Left forelimb (tissue), 1 donor: ENCODE results near the gene TMOD1.
"Not testable (repeated sequence)": the region's sequence is repeated elsewhere in the genome, so short reads cannot be mapped to it uniquely, and the experiment has no call there.

Experiments used
- DNase-seq: peaks from one replicate; pipeline ENCODE4 v3.0.0-alpha.2; 2018; ENCODE audit warnings: low spot score

The TMOD1 gene

DNA sequence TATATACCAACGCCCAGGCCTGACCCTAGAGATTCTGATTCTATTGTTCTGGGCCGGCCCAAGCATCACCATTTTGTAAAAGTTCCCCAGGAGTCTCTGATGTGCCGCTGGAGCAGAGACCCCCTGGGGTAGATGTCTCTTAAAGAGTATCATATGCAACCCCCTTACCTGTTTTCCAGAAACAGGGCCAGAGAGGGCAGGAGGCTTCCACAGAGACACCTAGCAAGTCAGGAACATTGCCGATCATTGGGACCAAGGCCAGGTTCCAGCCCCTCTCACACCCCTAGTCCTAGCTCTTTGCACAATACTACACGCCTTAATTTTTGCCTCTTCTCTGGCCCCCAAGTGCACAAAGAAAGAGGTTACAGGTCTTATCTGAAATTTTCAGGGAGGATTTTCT is 63.8 kb downstream of the TMOD1 start:
- no peak for DNase-seq

DNA sequence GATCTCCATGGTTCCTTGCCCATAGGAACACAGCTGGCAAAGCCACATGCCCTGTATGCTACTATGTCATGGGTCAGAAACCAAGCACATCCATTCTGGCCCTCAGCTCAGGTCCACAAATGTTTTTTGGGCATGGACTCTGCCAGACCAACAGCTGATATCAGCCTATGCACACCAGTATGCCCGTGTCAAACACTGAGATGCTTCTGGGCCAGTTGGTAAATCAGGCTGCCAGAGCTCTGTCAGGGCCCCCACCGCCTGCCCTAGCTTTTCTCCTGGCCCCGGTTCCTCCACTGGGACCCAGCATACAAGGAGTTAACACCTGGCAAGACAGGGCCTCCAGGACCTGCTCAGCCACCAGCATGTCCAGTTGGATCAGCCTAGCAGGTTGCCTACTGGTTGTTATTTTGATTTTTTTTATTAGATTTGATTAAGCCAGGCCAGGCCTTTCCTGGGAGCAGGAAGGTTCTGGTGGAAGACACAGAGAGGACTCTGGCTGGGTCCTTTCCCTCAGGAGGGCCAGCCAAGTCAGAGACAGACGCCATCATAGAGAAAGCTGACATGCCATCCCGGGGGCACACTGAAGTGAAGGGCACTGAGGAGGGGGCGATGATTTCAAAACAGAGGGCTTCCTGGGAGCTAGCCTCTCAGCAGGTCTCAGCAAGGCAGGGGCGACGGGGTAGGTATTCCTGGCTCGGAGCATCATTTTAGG is 65.9 kb downstream of the TMOD1 start:
- DNase-seq = peak; percentile 47

DNA sequence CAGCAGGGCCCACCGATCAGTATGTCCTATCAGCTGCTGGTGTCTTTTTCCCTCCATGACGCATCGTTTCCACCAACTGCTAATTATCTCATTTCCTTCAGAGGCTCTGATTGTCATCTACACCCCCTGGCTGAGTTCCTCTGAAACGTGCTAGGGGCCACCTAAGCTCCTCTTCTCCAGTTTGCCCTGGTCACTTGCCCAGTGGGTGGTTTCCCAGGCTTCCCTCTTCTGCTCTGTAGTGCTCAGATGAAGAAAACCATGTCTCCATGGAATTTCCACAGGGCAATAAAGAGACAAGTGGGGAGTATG is 66.4 kb downstream of the TMOD1 start:
- no peak for DNase-seq

- peak; percentile 46 for DNase-seq
These were observed 67.2 kb downstream of the TMOD1 start for GRCh38 chr9:97568461-97569275.

- DNase-seq = peak; percentile 66
These were observed 69.4 kb downstream of the TMOD1 start for GRCh38 chr9:97570899-97571298.

DNA sequence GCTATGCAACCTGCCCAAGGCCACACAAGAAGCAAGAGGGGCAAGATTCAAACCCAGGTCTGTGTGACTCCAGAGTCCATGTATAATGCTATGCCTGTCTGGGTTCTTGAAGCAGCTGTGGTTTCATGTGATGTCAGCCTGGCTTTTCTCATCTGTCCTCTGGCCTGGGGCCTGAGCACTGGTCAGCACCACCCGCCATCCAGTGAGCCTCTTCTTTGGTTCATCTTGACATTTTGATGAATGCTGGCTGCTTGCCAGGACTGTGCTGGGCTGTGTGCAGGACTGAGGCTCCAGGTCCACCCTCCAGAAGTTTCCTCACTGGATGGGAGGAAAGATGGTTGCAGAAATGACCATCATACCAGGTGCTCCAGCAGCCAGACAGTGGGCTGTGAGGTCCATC is 70.2 kb downstream of the TMOD1 start:
- peak; percentile 60 for DNase-seq

GRCh38 chr9:97572196-97572891 is 70.9 kb downstream of the TMOD1 start:
- DNase-seq = peak; percentile 40

DNA sequence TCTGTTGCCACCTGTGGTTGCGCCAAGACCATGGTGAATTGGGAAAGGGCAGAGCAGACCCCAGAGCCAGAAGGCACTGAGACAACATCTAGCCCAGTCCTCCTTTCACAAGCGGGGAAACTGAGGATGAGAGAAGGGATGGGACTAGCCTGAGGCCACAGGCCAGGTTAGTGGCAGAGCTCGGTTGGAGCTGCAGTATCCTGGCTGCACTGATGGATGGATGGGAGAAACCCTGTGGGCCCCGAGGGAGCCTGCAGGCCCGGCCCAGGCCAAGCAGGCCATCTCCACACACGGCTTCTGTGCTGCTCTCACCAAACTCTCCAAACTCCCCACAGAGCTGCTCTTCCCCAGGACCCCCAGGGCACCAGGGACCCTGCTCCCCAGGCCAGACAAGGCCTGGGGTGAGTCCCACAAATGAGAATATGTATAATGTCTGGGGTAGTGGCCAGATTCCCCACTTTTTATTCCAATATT is 71.5 kb downstream of the TMOD1 start:
- DNase-seq = peak; percentile 37

DNA sequence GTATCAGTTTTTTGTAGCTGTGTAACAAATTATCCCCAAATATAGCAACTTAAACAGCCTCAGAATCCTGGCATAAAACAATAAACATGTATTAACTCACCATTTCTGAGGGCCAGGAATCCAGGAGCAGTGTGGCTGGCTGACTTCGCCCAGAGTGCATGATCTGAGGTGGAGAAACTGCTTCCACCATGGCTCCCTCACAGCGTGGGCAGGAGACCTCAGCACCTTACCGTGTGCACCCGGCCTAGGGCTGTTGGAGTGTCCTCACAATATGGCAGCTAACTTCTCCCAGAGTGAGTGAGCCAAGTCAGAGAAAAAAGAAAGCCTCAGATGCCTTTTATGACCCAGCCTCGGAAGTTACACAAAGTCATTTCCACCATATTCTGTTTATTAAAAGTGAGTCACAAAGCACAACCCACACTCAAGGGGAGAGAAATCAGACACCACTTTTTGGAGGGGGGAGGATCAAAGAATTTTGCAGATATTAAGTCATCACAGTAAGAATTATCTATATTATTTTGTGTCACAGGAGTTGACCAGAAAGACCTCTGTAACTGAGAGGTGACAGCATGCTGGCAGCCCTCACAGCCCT is 72.1 kb downstream of the TMOD1 start:
- peak; percentile 14 for DNase-seq

DNA sequence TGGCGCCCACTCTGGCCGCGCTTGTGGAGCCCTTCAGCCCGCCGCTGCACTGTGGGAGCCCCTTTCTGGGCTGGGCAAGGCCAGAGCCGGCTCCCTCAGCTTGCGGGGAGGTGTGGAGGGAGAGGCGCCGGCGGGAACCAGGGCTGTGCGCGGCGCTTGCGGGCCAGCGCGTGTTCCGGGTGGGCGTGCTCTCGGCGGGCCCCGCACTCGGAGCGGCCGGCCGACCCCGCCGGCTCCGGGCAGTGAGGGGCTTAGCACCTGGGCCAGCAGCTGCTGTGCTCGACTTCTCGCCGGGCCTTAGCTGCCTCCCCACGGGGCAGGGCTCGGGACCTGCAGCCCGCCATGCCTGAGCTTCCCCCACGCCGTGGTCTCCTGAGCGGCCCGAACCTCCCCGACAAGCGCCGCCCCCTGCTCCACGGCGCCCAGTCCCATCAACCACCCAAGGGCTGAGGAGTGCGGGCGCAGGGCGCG is 72.7 kb downstream of the TMOD1 start:
- DNase-seq = peak; percentile 30

GRCh38 chr9:97574921-97575672 is 73.6 kb downstream of the TMOD1 start:
- peak; percentile 30 for DNase-seq

DNA sequence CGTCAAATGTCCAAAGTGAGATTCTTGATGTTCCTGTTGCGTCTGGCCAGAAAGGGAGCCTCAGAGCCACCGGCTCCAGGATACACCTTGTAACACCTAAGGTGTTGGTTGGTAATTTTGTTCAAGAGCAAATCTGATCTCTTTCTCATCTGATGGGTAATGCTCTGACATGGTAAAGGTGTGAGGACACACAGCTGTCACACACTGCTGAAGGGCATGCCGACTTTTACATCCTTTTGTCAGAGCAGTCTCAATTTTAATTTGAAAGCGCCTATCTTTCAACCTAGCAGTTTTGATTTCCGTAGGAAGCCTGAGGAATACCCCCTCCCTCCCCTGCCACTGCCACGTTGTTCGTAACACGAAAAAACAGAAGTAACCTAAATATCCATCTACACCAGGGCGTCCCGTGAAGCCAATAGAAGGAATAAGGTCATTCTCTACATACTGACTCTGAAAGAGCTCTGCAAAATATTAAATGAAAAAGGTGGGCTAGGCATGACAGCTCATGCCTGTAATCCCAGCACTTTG is 74.3 kb downstream of the TMOD1 start:
- DNase-seq = peak; percentile 11

DNA sequence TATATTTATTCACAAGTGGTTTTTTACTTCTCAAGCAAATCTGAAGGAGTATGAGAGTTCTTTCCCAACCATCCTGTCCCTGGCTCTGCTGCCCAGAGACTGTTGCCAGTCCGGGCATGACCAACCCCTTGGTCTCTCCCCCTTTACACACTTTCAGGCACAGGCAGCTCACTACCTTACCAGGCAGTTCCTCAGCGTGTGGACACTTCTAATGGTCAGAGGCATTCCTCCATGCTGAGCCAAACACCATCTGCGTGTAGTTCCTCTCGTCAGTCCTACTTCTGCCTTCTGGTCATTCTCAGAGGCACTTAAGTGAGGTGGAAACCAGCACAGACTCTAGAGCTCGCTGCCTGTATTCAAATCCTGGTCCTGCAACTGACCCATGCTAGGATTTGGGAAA is 75.6 kb downstream of the TMOD1 start:
- DNase-seq = peak; percentile 8

- DNase-seq = no peak
These were observed 77.4 kb downstream of the TMOD1 start for GRCh38 chr9:97578846-97579245.

- peak; percentile 15 for DNase-seq
These were observed 78.4 kb downstream of the TMOD1 start for GRCh38 chr9:97579914-97580313.

DNA sequence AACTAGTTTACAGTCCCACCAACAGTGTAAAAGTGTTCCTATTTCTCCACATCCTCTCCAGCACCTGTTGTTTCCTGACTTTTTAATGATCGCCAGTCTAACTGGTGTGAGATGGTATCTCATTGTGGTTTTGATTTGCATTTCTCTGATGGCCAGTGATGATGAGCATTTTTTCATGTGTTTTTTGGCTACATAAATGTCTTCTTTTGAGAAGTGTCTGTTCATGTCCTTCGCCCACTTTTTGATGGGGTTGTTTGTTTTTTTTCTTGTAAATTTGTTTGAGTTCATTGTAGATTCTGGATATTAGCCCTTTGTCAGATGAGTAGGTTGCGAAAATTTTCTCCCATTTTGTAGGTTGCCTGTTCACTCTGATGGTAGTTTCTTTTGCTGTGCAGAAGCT is 80.1 kb downstream of the TMOD1 start:
- not testable (repeated sequence) for DNase-seq

DNA sequence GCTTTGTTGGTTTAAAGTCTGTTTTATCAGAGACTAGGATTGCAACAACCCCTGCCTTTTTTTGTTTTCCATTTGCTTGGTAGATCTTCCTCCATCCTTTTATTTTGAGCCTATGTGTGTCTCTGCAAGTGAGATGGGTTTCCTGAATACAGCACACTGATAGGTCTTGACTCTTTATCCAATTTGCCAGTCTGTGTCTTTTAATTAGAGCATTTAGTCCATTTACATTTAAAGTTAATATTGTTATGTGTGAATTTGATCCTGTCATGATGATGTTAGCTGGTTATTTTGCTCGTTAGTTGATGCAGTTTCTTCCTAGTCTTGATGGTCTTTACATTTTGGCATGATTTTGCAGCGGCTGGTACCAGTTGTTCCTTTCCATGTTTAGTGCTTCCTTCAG is 83.3 kb downstream of the TMOD1 start:
- DNase-seq = not testable (repeated sequence)

GRCh38 chr9:97586909-97587308 is 85.4 kb downstream of the TMOD1 start:
- peak; percentile 15 for DNase-seq

GRCh38 chr9:97591535-97591934 is 90.1 kb downstream of the TMOD1 start:
- DNase-seq = no peak

DNA sequence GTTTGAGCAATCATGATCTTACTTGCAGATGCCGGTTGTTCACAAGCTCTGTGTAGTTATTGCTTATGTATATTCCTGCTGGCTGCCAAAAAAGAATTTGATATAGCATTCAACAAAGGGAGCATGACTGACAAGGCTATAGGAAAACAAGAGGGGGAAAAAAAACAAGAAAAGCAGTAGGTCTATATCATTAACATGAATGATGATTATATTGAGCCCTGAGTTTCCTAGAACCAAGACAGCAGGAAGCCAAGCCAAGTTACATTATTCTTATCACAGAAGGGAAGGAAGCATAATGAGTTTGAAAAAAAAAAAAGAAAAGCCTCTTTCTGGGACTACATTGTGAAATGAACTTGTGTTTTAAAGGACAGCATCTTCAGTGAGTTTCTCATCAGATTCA is 90.7 kb downstream of the TMOD1 start:
- no peak for DNase-seq

GRCh38 chr9:97593960-97594359 is 92.5 kb downstream of the TMOD1 start:
- DNase-seq = peak; percentile 22
